Upper lobe of left lung (tissue), 4 donors: Measurements from ENCODE around the gene TMEM44.

ENCODE experiments used
- CTCF ChIP-seq, 6 experiments: fragments of 450-650 bp in 4 of 6; fragments of 200-600 bp in 2 of 6; sonication (generic) in 2 of 6; IDR thresholded peaks; one replicate each; pipeline ENCODE4 v1.5.1; 2016 to 2019; ENCODE audit warnings: antibody characterized with exemption in 6 of 6
- EP300 ChIP-seq, 4 donors: sonication (generic); formaldehyde crosslinking; IDR thresholded peaks; one replicate each; pipeline ENCODE4 v1.5.1; 2017; ENCODE audit warnings: antibody characterized with exemption in 4 of 4, control low read depth in 2 of 4
- POLR2A ChIP-seq, 4 donors: fragments of 450-650 bp; IDR thresholded peaks; one replicate each; pipeline ENCODE4 v1.5.1; 2016 to 2017; ENCODE audit warnings: antibody characterized with exemption in 4 of 4, mild to moderate bottlenecking in 2 of 4
- POLR2AphosphoS5 ChIP-seq, 2 donors: sonication (generic); formaldehyde crosslinking; IDR thresholded peaks; one replicate each; pipeline ENCODE4 v1.5.1; 2017; ENCODE audit warnings: antibody characterized with exemption in 2 of 2

DNA sequence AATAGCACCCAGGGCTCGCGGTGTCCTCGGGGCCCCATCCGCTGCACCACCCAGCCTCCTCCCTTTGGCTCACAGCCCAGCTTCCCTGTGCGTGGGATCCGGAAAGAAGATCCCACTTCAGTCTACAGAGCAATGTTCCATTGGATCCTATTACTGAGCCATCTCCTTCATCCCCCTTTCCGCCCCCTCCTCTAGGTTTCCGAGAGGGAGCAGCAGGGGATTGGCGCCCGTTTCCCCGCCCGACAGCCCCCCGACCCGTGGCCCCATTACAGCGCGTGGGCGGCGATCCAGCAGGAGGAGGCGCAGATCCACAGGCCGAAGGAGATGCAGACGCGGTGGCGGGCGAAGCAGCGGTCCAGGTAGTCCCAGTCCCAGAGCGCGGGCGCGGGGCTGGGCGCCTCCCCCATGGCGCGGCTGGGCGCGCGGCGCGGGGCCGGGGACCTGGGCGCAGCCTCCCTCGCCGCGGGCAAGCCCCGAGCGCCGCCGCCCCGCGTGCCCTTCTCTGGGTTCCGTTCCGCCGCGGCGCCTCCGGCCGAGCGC, 340 bp downstream of the TMEM44 start:
- TF ChIP-seq CTCF (IDR thresholded peaks at IDR 0.05) (no peak), POLR2A (IDR thresholded peaks at IDR 0.05) (no peak), EP300 (IDR thresholded peaks at IDR 0.05) (no peak), POLR2AphosphoS5 (IDR thresholded peaks at IDR 0.05) (peak; percentile 18 to 48)
